ENCODE results near the gene PRMT9. TPM values are rescaled to one million over a fixed set of nuclear protein-coding genes. Genes with fewer than 3 reads are reported as not detected.

PRMT9 gene
- total RNA-seq, 2 donors from 2014 or later = 3.0 to 5.7 TPM

GRCh38 chr4:147674073-147674472, 9.9 kb downstream of the PRMT9 start:
- Histone ChIP-seq H3K4me1 (no peaks in the 10 kb centered on the region), H3K9me3 (no peaks in the 10 kb centered on the region), H3K4me3 (no peak overlapping the region), H3K27ac (no peak overlapping the region), H3K36me3 (replicated peaks in 1 of 2; ENCODE audit: insufficient read depth in 1 of 2, low read depth in 2 of 2) (no peaks in the 10 kb centered on the region), H3K27me3 (no peaks in the 10 kb centered on the region)
- ATAC-seq (no peak), DNase-seq (no peak)
- intact Hi-C loops (cut with DNase I) = no loop called here
- no peak for TF ChIP-seq POLR2A (IDR thresholded peaks at IDR 0.05)
- 62% methylated on average over 4 of the region's 4 CpGs for WGBS, 2 donors

- DNase-seq (no peak), ATAC-seq (no peak)
- H3K27ac ChIP-seq = no peak overlapping the region
- no peaks in the 10 kb centered on the region for H3K27me3 ChIP-seq
- intact Hi-C loops (cut with DNase I) = no loop called here
- H3K4me3 ChIP-seq = no peak overlapping the region
- 95 to 96% methylated on average over 4 of the region's 4 CpGs for WGBS, 2 donors
- H3K36me3 ChIP-seq (replicated peaks in 1 of 2; ENCODE audit: insufficient read depth in 1 of 2, low read depth in 2 of 2) = peaks cover 0 to 8% of the 10 kb centered on the region in 2 donors
- TF ChIP-seq POLR2A (IDR thresholded peaks at IDR 0.05) = no peak
- TF ChIP-seq CTCF (IDR thresholded peaks at IDR 0.05) = no peak
- H3K4me1 ChIP-seq = no peaks in the 10 kb centered on the region
- H3K9me3 ChIP-seq = no peaks in the 10 kb centered on the region
Measured at GRCh38 chr4:147658501-147658900, 25.5 kb downstream of the PRMT9 start.

GRCh38 chr4:147655639-147656038, 28.3 kb downstream of the PRMT9 start:
- Histone ChIP-seq H3K27ac (no peak overlapping the region), H3K27me3 (no peaks in the 10 kb centered on the region), H3K9me3 (no peaks in the 10 kb centered on the region), H3K36me3 (replicated peaks in 1 of 2; ENCODE audit: insufficient read depth in 1 of 2, low read depth in 2 of 2) (peaks cover 0 to 8% of the 10 kb centered on the region in 2 donors), H3K4me3 (no peak overlapping the region), H3K4me1 (no peaks in the 10 kb centered on the region)
- DNase-seq (no peak), ATAC-seq (no peak)
- WGBS, 2 donors = 96 to 100% methylated on average over 2 of the region's 2 CpGs
- intact Hi-C loops (cut with DNase I) = no loop called here
- TF ChIP-seq CTCF (IDR thresholded peaks at IDR 0.05) (no peak), POLR2A (IDR thresholded peaks at IDR 0.05) (no peak)

GRCh38 chr4:147651563-147651962, 32.4 kb downstream of the PRMT9 start:
- no peaks in the 10 kb centered on the region for H3K9me3 ChIP-seq
- no peaks in the 10 kb centered on the region for H3K27me3 ChIP-seq
- H3K27ac ChIP-seq = no peak overlapping the region
- no peaks in the 10 kb centered on the region for H3K4me1 ChIP-seq
- H3K36me3 ChIP-seq (replicated peaks in 1 of 2; ENCODE audit: insufficient read depth in 1 of 2, low read depth in 2 of 2) = peaks cover 0 to 3% of the 10 kb centered on the region in 2 donors
- TF ChIP-seq POLR2A (IDR thresholded peaks at IDR 0.05) (no peak), CTCF (IDR thresholded peaks at IDR 0.05) (no peak)
- ATAC-seq = no peak
- intact Hi-C loops (cut with DNase I) = no loop called here
- no peak for DNase-seq
- 94 to 97% methylated on average over 1 of the region's 1 CpG for WGBS, 2 donors
- H3K4me3 ChIP-seq = no peak overlapping the region

GRCh38 chr4:147648656-147649055, 35.3 kb downstream of the PRMT9 start:
- no peak for DNase-seq
- H3K36me3 ChIP-seq (replicated peaks in 1 of 2; ENCODE audit: insufficient read depth in 1 of 2, low read depth in 2 of 2) = peaks cover 0 to 3% of the 10 kb centered on the region in 2 donors
- H3K4me1 ChIP-seq = peaks cover 11% of the 10 kb centered on the region
- no peak for TF ChIP-seq POLR2A (IDR thresholded peaks at IDR 0.05)
- no peak for TF ChIP-seq CTCF (IDR thresholded peaks at IDR 0.05)
- no peaks in the 10 kb centered on the region for H3K9me3 ChIP-seq
- intact Hi-C loops (cut with DNase I) = no loop called here
- H3K27ac ChIP-seq = no peak overlapping the region
- no peak for ATAC-seq
- H3K4me3 ChIP-seq = no peak overlapping the region
- no peaks in the 10 kb centered on the region for H3K27me3 ChIP-seq
